Stomach (tissue), 9 donors: ENCODE data around the gene ESRRG. TPM values are rescaled to one million over a fixed set of nuclear protein-coding genes. Genes with fewer than 3 reads are reported as not detected.

Source experiments
- DNase-seq, 2 donors: peaks; one replicate each; pipeline versions ENCODE4 v3.0.0 to v3.0.0-alpha.2; 2013 to 2019
- H3K27ac ChIP-seq, 5 donors: fragments of 200-600 bp in 4 of 5; sonication (generic) in 4 of 5; one replicate each; pipeline ENCODE4 v1.5.1; 2013 to 2019; ENCODE audit warnings: mild to moderate bottlenecking in 1 of 5, moderate library complexity in 1 of 5
- H3K27me3 ChIP-seq, 3 donors: fragments of 200-600 bp; sonication (generic); one replicate each; pipeline ENCODE4 v1.5.1; 2017 to 2019; ENCODE audit warnings: mixed run types in 1 of 3
- H3K36me3 ChIP-seq, 4 donors: fragments of 200-600 bp; sonication (generic); 1 replicate in 3 of 4; 2 replicates in 1 of 4; pipeline ENCODE4 v1.5.1; 2016 to 2019
- H3K4me1 ChIP-seq, 4 donors: fragments of 200-600 bp; sonication (generic); one replicate each; pipeline ENCODE4 v1.5.1; 2016 to 2019
- H3K4me3 ChIP-seq, 4 donors: fragments of 200-600 bp; sonication (generic) in 3 of 4; one replicate each; pipeline ENCODE4 v1.5.1; 2016 to 2019; ENCODE audit warnings: mild to moderate bottlenecking in 1 of 4
- H3K9me3 ChIP-seq, 4 donors: fragments of 200-600 bp; sonication (generic); one replicate each; pipeline ENCODE4 v1.5.1; 2016 to 2019
- CTCF ChIP-seq, 7 experiments: fragments of 450-650 bp in 4 of 7; fragments of 200-600 bp in 3 of 7; sonication (generic) in 3 of 7; IDR thresholded peaks; one replicate each; pipeline ENCODE4 v1.5.1; 2016 to 2019; ENCODE audit warnings: antibody characterized with exemption in 7 of 7, control low read depth in 2 of 7, mild to moderate bottlenecking in 1 of 7
- EP300 ChIP-seq: sonication (generic); formaldehyde crosslinking; IDR thresholded peaks from one replicate; pipeline ENCODE4 v1.6.1; 2017; ENCODE audit warnings: antibody characterized with exemption
- POLR2A ChIP-seq, 4 donors: fragments of 450-650 bp; IDR thresholded peaks; one replicate each; pipeline ENCODE4 v1.6.1; 2016; ENCODE audit warnings: antibody characterized with exemption in 4 of 4, control low read depth in 2 of 4, mild to moderate bottlenecking in 1 of 4, moderate library complexity in 1 of 4
- POLR2AphosphoS5 ChIP-seq, 3 donors: sonication (generic); formaldehyde crosslinking; IDR thresholded peaks; one replicate each; pipeline ENCODE4 v1.6.1; 2016; ENCODE audit warnings: antibody characterized with exemption in 3 of 3
- WGBS, 5 donors: extraction: QIAGEN DNeasy Blood & Tissue Kit in 3 of 5; methylation state at CpG; one replicate each; pipeline versions ENCODE4 v1.1.5 to v1.1.7; 2013 to 2018; 5-methylcytosine and 5-hydroxymethylcytosine counted together
- intact Hi-C: fragments of 100-400 bp; cut with DNase I; formaldehyde crosslinking; loops from one replicate; pipeline ENCODE4 v1.15.1; 2023; ENCODE audit warnings: low total_unique reads
- polyA plus RNA-seq, 3 donors: library from polyadenylated mRNA; stranded (reverse); fragments of 200-250 nt; gene quantifications; one replicate each; pipeline ENCODE4 v1.2.3, GENCODE V29; 2013
- total RNA-seq, 5 donors: library from RNA; depleted of rRNA; stranded (reverse); fragments of >200 nt; gene quantifications; one replicate each; pipeline versions ENCODE4 v1.1.0 to v1.2.3, GENCODE V29; 2014 to 2016
- donor health status: healthy with polysubstance abuse.
- donor health status: Bipolar disorder and iron deficiency.
- donor health status: healthy.

The ESRRG gene
- total and polyA plus RNA-seq, 8 donors = 0.29 to 247 (median 34.2) TPM

- no peak for TF ChIP-seq EP300
- TF ChIP-seq POLR2A (IDR thresholded peaks at IDR 0.05) = no peak
- TF ChIP-seq POLR2AphosphoS5 (IDR thresholded peaks at IDR 0.05) = no peak
- TF ChIP-seq CTCF (IDR thresholded peaks at IDR 0.05) = no peak
- DNase-seq = no peak
- WGBS, 5 donors = 90 to 96% (median 93%) methylated on average over 3 of the region's 3 CpGs
Measured at GRCh38 chr1:216640100-216640499, 83.1 kb downstream of the ESRRG start.

GRCh38 chr1:216632980-216633379, 90.2 kb downstream of the ESRRG start:
- no peaks in the 10 kb centered on the region for H3K4me1 ChIP-seq
- DNase-seq = no peak
- intact Hi-C loops = no loop called here
- no peak for TF ChIP-seq POLR2AphosphoS5 (IDR thresholded peaks at IDR 0.05)
- no peak for TF ChIP-seq POLR2A (IDR thresholded peaks at IDR 0.05)
- TF ChIP-seq EP300 = no peak
- TF ChIP-seq CTCF (IDR thresholded peaks at IDR 0.05) = no peak
- no peaks in the 10 kb centered on the region for H3K36me3 ChIP-seq
- H3K9me3 ChIP-seq = no peaks in the 10 kb centered on the region
- H3K4me3 ChIP-seq = no peak overlapping the region
- H3K27me3 ChIP-seq = no peaks in the 10 kb centered on the region
- no peak overlapping the region for H3K27ac ChIP-seq
- WGBS, 5 donors = 63 to 91% (median 74%) methylated on average over 3 of the region's 3 CpGs

More at GRCh38 chr1:216640100-216640499, 83.1 kb downstream of the ESRRG start:
- intact Hi-C loops = no loop called here
- Histone ChIP-seq H3K36me3 (no peaks in the 10 kb centered on the region), H3K9me3 (no peaks in the 10 kb centered on the region), H3K27ac (no peak overlapping the region), H3K4me1 (no peaks in the 10 kb centered on the region), H3K27me3 (no peaks in the 10 kb centered on the region), H3K4me3 (no peak overlapping the region)

GRCh38 chr1:216630532-216630931, 92.7 kb downstream of the ESRRG start:
- no peaks in the 10 kb centered on the region for H3K4me1 ChIP-seq
- intact Hi-C loops = no loop called here
- no peaks in the 10 kb centered on the region for H3K27me3 ChIP-seq
- H3K27ac ChIP-seq = no peak overlapping the region
- H3K36me3 ChIP-seq = no peaks in the 10 kb centered on the region
- no peak for TF ChIP-seq CTCF (IDR thresholded peaks at IDR 0.05)
- no peak for TF ChIP-seq EP300
- no peak for TF ChIP-seq POLR2AphosphoS5 (IDR thresholded peaks at IDR 0.05)
- no peak for TF ChIP-seq POLR2A (IDR thresholded peaks at IDR 0.05)
- H3K9me3 ChIP-seq = no peaks in the 10 kb centered on the region
- no peak for DNase-seq
- 77 to 86% (median 80%) methylated on average over 2 of the region's 2 CpGs for WGBS, 5 donors
- no peak overlapping the region for H3K4me3 ChIP-seq

- intact Hi-C loops = no loop called here
- TF ChIP-seq EP300 (no peak), CTCF (IDR thresholded peaks at IDR 0.05) (no peak)
- Histone ChIP-seq H3K27ac (no peak overlapping the region), H3K36me3 (no peaks in the 10 kb centered on the region), H3K4me1 (no peaks in the 10 kb centered on the region), H3K27me3 (no peaks in the 10 kb centered on the region), H3K9me3 (no peaks in the 10 kb centered on the region), H3K4me3 (no peak overlapping the region)
- 39 to 59% (median 45%) methylated on average over 3 of the region's 3 CpGs for WGBS, 5 donors
- DNase-seq = no peak
Measured at GRCh38 chr1:216627252-216627651, 96.0 kb downstream of the ESRRG start.
